Coronary artery (tissue), 2 donors: Measurements from ENCODE around the gene OR5L1.

Source experiments
- DNase-seq: peaks from one replicate; pipeline ENCODE4 v3.0.0-alpha.2; 2017; ENCODE audit warnings: low spot score
- H3K27ac ChIP-seq, 2 donors: fragments of 200-600 bp; sonication (generic); one replicate each; pipeline ENCODE4 v1.5.1; 2016 to 2019
- H3K4me3 ChIP-seq: fragments of 200-600 bp; sonication (generic); 2 replicates; pipeline ENCODE4 v1.5.1; 2016; ENCODE audit warnings: mild to moderate bottlenecking, moderate library complexity
- CTCF ChIP-seq: fragments of 200-600 bp; sonication (generic); IDR thresholded peaks from one replicate; pipeline ENCODE4 v1.5.1; 2019; ENCODE audit warnings: antibody characterized with exemption

OR5L1 gene

GRCh38 chr11:55826919-55827318, 15.8 kb downstream of the OR5L1 start, which contains the start of gene OR5L2:
OR5L2 (plus strand) TSS chr11:55827219; CDS start chr11:55827219, 0 bp downstream.
- TF ChIP-seq CTCF = no peak
- no peak for DNase-seq
- Histone ChIP-seq H3K27ac (no peak within 1 kb of the TSS), H3K4me3 (no peak within 1 kb of the TSS)

DNA sequence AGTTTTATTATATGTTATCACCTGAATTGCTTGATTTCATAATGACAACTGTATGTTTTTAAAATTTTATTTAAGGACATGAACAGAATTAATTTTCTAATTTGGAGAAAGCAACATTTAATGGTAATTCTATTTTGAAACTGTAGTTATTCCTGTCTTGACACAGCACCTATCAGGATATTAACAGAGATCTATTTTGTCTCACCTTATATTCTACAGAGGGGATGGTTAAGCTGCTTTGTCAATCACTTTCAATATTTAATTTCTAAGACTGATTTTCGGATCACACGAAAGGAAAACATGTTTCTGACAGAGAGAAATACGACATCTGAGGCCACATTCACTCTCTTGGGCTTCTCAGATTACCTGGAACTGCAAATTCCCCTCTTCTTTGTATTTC, 27.3 kb downstream of the OR5L1 start, which contains the start of gene OR5D16:
Gene OR5D16, plus strand, starts transcription at position 301 of the 400 bp plus-strand sequence. Its CDS starts 0 bp downstream, at position 301.
- DNase-seq = no peak
- TF ChIP-seq CTCF = no peak
- Histone ChIP-seq H3K4me3 (no peak within 1 kb of the TSS), H3K27ac (no peak within 1 kb of the TSS)

GRCh38 chr11:55847453-55847852, 36.3 kb downstream of the OR5L1 start:
- no peak overlapping the region for H3K4me3 ChIP-seq
- DNase-seq = no peak

DNA sequence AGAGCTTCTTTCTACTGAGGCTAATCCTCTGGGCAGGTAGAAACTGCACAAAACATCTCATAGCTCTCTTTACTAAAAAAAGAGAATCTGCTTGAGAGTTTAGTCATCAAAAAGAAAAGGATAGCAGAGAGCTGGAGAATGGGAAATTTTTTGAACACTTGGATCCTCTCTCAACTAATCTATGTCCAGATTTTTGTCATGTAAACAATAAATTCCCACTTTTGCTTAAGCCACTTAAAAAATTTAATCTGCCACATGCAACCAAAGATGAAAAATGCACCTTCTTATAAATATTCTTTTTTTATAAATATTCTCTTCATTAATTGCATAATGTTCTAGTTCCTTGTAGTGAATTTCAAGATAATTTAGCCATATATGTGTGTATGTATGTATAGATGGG, 37.9 kb downstream of the OR5L1 start:
- Histone ChIP-seq H3K4me3 (no peak overlapping the region), H3K27ac (no peak overlapping the region)
- TF ChIP-seq CTCF = no peak
- DNase-seq = no peak

More at GRCh38 chr11:55847453-55847852, 36.3 kb downstream of the OR5L1 start:
- no peak for TF ChIP-seq CTCF
- H3K27ac ChIP-seq = no peak overlapping the region

DNA sequence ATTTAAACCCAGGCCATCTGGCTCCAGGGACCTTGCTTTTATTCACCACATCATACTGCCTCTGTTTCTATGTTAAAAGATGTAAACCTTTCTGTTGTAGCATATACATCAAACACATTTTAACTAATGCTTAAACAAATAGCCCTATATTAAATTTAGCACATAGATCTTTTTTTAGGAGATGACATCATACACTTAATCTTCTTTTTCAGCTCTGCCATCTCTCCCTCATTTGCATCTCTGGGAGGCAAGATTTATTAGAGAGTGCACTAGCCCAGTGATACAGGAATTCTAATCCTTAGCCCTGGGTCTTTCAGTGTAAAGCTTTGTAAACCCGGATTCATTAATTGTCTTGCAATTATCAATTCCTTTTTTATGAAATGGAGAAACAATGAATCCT, 41.0 kb downstream of the OR5L1 start:
- TF ChIP-seq CTCF = no peak
- Histone ChIP-seq H3K4me3 (no peak overlapping the region), H3K27ac (no peak overlapping the region)
- DNase-seq = no peak

DNA sequence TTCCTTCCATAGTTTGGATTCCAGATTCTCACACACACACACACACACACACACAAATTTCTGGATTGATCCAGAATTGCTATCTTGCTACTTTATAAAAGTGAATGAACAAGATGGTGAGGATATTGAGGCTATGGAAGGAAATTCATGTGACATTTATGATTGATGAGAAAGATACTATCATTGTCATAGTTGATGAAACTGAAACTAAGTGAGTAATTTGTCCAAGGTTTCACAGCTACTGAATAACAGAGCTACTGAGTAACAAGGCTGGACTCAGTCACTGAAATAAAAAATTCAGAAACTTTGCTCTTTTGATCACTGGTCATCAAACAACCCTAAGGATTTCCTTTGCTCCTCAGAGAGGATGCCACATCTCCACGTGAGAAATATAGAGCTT, 43.5 kb downstream of the OR5L1 start:
- Histone ChIP-seq H3K27ac (no peak overlapping the region), H3K4me3 (no peak overlapping the region)
- no peak for DNase-seq
- no peak for TF ChIP-seq CTCF
